ENCODE data around the gene RPL22L1.
"Not testable (repeated sequence)": the region's sequence is repeated elsewhere in the genome, so short reads cannot be mapped to it uniquely, and the experiment has no call there.

The RPL22L1 gene

DNA sequence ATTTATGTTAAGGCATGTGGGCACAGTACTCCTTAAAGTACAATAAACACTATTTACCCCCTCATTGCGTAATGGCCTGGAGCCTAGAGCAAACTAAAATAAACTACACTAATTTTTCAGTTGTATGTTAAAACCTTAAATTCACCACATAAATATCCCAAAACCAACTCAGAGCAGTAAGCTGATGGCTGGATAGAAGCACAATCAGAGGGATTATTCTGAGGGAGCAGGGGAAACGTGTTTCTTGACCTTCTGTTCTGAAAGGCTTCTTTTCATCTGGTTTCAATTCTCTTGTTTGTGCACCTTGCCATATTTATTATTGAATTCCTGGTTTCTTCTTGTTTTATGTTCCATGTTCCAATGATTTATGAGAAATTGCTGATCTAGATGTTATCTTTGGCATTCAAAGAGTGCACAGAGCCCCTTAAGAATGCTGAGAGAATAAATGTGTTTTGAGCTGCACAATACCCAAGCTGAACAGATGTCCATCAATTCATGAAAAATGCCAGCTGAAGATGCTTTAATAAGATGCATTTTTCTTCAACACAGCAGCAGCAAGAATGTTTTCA lies 29.6 kb downstream of the RPL22L1 start:
- Mint-ChIP-seq H3K4me3 (no peak overlapping the region), H3K27ac (ENCODE audit: low read depth) (no peak overlapping the region), H3K4me1 (no peaks in the 10 kb centered on the region), H3K9me3 (no peaks in the 10 kb centered on the region), H3K27me3 (peaks cover 78% of the 10 kb centered on the region), H3K36me3 (ENCODE audit: insufficient read depth) (no peaks in the 10 kb centered on the region)
- ATAC-seq (replicated peaks; ENCODE audit: extremely low read depth, poor library complexity, severe bottlenecking) (no peak), DNase-seq (ENCODE audit: low spot score in 2 of 2) (no peak)

DNA sequence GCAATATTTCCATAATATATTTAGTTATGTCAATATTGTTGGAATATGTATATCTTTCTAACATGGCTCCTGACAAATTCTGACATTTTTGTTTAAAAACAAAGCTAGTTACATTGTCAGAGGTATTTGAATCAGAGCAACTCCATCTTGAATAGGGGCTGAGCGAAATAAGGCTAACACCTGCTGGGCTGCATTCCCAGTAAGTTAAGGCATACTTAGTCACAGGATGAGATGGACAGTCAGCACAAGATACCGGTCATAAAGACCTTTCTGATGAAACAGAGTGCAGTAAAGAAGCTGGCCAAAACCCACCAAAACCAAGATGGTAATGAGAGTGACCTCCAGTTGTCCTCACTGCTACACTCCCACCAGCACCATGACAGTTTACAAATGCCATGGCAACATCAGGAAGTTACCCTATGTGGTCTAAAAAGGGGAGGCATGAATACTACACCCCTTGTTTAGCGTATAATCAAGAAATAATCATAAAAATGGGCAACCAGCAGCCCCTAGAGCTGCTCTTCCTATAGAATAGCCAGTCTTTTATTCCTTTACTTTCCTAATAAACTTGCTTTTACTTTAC lies 30.4 kb downstream of the RPL22L1 start:
- no peak for DNase-seq (ENCODE audit: low spot score in 2 of 2)
- Mint-ChIP-seq H3K27ac (ENCODE audit: low read depth) (no peak overlapping the region), H3K9me3 (no peaks in the 10 kb centered on the region), H3K27me3 (peaks cover 81% of the 10 kb centered on the region), H3K4me3 (no peak overlapping the region), H3K4me1 (no peaks in the 10 kb centered on the region), H3K36me3 (ENCODE audit: insufficient read depth) (no peaks in the 10 kb centered on the region)
- ATAC-seq (replicated peaks; ENCODE audit: extremely low read depth, poor library complexity, severe bottlenecking), result no peak

- ATAC-seq (replicated peaks; ENCODE audit: extremely low read depth, poor library complexity, severe bottlenecking) (no peak), DNase-seq (ENCODE audit: low spot score in 2 of 2) (no peak)
- Mint-ChIP-seq H3K36me3 (ENCODE audit: insufficient read depth) (no peaks in the 10 kb centered on the region), H3K9me3 (no peaks in the 10 kb centered on the region), H3K4me1 (no peaks in the 10 kb centered on the region), H3K4me3 (no peak overlapping the region), H3K27ac (ENCODE audit: low read depth) (no peak overlapping the region), H3K27me3 (peaks cover 80% of the 10 kb centered on the region)
Measured at GRCh38 chr3:170836491-170836890, 33.5 kb downstream of the RPL22L1 start.

DNA sequence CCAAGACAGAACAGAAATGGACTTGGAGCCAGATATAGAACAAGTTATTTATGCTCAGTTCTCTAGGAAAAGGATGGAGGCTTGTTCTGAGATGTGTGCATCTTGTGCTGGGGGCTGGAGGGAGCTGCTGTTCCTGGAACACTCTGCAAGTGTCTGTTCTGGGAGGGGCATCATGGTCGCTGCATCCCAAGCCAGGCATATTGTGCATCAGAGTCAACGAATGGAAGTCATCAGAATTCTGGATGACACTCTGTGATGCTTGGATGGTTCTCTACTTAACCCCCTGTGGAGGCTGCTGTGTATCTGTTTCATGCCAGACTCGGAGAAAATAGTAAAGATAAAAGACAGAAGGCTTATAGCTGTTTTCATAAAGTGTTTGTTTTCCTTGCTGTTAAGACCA lies 34.7 kb downstream of the RPL22L1 start:
- Mint-ChIP-seq H3K4me1 (peaks cover 1% of the 10 kb centered on the region), H3K27me3 (peaks cover 82% of the 10 kb centered on the region), H3K27ac (ENCODE audit: low read depth) (no peak overlapping the region), H3K9me3 (no peaks in the 10 kb centered on the region), H3K36me3 (ENCODE audit: insufficient read depth) (no peaks in the 10 kb centered on the region), H3K4me3 (no peak overlapping the region)
- no peak for DNase-seq (ENCODE audit: low spot score in 2 of 2)
- no peak for ATAC-seq (replicated peaks; ENCODE audit: extremely low read depth, poor library complexity, severe bottlenecking)

- H3K9me3 Mint-ChIP-seq, result no peaks in the 10 kb centered on the region
- DNase-seq (ENCODE audit: low spot score in 2 of 2) (no peak), ATAC-seq (replicated peaks; ENCODE audit: extremely low read depth, poor library complexity, severe bottlenecking) (no peak)
- H3K27me3 Mint-ChIP-seq, result peaks cover 63% of the 10 kb centered on the region
- no peak overlapping the region for H3K27ac Mint-ChIP-seq (ENCODE audit: low read depth)
- no peaks in the 10 kb centered on the region for H3K36me3 Mint-ChIP-seq (ENCODE audit: insufficient read depth)
- H3K4me3 Mint-ChIP-seq, result no peak overlapping the region
- peaks cover 11% of the 10 kb centered on the region for H3K4me1 Mint-ChIP-seq
Measured at GRCh38 chr3:170830580-170830979, 39.4 kb downstream of the RPL22L1 start.

GRCh38 chr3:170829546-170830272 lies 40.3 kb downstream of the RPL22L1 start:
- Mint-ChIP-seq H3K36me3 (ENCODE audit: insufficient read depth) (no peaks in the 10 kb centered on the region), H3K4me1 (peaks cover 11% of the 10 kb centered on the region), H3K27ac (ENCODE audit: low read depth) (no peak overlapping the region), H3K27me3 (peaks cover 54% of the 10 kb centered on the region), H3K4me3 (no peak overlapping the region), H3K9me3 (no peaks in the 10 kb centered on the region)
- no peak for DNase-seq (ENCODE audit: low spot score in 2 of 2)
- ATAC-seq (replicated peaks; ENCODE audit: extremely low read depth, poor library complexity, severe bottlenecking), result no peak

DNA sequence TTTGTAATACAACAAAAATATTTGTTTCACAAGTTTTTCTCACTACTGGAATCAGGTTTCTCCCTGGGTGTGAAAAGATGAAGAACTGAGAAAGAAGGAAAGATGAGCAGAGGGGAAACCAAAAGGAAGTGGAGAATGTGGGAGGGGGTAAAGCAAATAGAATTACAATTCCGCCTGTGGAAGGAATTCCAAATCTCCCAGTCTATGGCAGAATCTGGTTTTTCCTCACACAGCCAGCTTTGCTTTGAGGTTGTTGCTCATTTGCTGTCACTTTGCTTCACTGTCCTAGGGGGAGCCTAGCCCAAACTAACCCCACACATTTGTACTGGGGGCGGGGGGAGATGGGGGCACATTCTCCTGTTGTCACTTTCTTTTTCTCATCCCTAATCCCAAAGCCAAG lies 43.9 kb downstream of the RPL22L1 start:
- H3K27ac Mint-ChIP-seq (ENCODE audit: low read depth), result no peak overlapping the region
- no peaks in the 10 kb centered on the region for H3K36me3 Mint-ChIP-seq (ENCODE audit: insufficient read depth)
- no peak overlapping the region for H3K4me3 Mint-ChIP-seq
- H3K4me1 Mint-ChIP-seq, result peaks cover 11% of the 10 kb centered on the region
- peaks cover 52% of the 10 kb centered on the region for H3K27me3 Mint-ChIP-seq
- H3K9me3 Mint-ChIP-seq, result no peaks in the 10 kb centered on the region
- DNase-seq (ENCODE audit: low spot score in 2 of 2) (no peak), ATAC-seq (replicated peaks; ENCODE audit: extremely low read depth, poor library complexity, severe bottlenecking) (no peak)

GRCh38 chr3:170823562-170823961 lies 46.4 kb downstream of the RPL22L1 start:
- not testable (repeated sequence) for H3K27ac Mint-ChIP-seq (ENCODE audit: low read depth); DNase-seq (ENCODE audit: low spot score in 2 of 2); H3K9me3 Mint-ChIP-seq; H3K36me3 Mint-ChIP-seq (ENCODE audit: insufficient read depth); ATAC-seq (replicated peaks; ENCODE audit: extremely low read depth, poor library complexity, severe bottlenecking); H3K4me1 Mint-ChIP-seq; H3K4me3 Mint-ChIP-seq
- peaks cover 54% of the 10 kb centered on the region for H3K27me3 Mint-ChIP-seq

DNA sequence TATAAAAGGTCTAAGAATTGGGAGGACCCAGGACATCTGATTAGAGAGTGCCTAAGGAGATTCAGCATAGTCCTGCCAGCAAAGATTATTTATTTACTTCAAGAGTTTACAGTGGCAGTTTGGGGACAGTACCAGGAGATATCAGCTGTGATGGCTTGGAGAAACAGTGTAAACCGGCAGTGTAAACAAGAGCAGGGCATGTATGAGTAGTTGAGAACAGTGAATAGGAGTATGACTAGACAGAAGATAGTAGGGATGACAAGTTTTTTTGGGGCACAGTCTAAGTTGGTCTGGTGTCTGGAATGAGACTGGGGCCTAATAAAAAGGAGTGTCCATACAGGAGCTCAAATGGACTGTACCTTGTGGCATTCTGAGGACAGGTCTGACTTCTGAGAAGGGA lies 51.7 kb downstream of the RPL22L1 start:
- not testable (repeated sequence) for H3K4me3 Mint-ChIP-seq; H3K36me3 Mint-ChIP-seq (ENCODE audit: insufficient read depth); ATAC-seq (replicated peaks; ENCODE audit: extremely low read depth, poor library complexity, severe bottlenecking); DNase-seq (ENCODE audit: low spot score in 2 of 2); H3K9me3 Mint-ChIP-seq; H3K27ac Mint-ChIP-seq (ENCODE audit: low read depth); H3K4me1 Mint-ChIP-seq
- peaks cover 54% of the 10 kb centered on the region for H3K27me3 Mint-ChIP-seq

DNA sequence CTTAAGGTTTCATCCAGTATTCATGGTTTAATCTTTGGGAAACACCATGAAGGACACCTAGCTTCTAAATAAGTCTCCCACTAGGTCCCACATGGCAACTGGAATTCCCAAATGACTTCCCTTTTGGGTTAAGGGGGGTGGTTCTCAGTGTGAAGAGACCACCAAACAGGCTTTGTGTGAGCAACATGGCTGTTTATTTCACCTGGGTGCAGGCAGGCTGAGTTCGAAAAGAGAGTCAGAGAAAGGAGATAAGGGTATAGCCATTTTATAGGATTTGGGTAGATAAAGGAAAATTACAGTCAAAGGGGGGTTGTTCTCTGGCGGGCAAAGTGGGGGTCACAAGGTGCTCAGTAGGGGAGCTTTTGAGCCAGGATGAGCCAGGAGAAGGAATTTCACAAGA lies 52.5 kb downstream of the RPL22L1 start:
- H3K9me3 Mint-ChIP-seq; H3K27ac Mint-ChIP-seq (ENCODE audit: low read depth): not testable (repeated sequence)

GRCh38 chr3:170816841-170817240 lies 53.2 kb downstream of the RPL22L1 start:
- no peak for ATAC-seq (replicated peaks; ENCODE audit: extremely low read depth, poor library complexity, severe bottlenecking)

More for the DNA sequence above, 52.5 kb downstream of the RPL22L1 start:
- not testable (repeated sequence) for H3K4me1 Mint-ChIP-seq; H3K4me3 Mint-ChIP-seq; ATAC-seq (replicated peaks; ENCODE audit: extremely low read depth, poor library complexity, severe bottlenecking); H3K36me3 Mint-ChIP-seq (ENCODE audit: insufficient read depth); DNase-seq (ENCODE audit: low spot score in 2 of 2)
- peaks cover 45% of the 10 kb centered on the region for H3K27me3 Mint-ChIP-seq

DNA sequence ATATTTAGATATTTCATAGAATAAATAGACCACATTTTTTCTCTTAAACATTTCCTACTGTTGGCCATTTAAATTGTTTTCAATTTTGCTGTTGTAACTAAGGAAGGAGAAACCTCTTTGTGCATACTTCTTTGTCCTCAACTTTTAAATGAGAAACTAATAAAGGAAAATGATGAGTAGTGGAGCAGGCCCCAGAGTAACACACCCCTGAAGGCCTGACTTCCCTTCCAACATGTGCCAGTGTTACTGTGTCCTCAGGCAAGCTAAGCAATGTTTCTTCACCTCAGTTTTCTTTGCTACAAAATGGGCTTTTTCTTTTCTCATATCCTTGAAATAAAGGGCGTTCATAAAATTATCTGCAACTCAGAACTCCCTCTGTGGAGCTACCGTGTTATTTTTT lies 53.7 kb downstream of the RPL22L1 start:
- peaks cover 34% of the 10 kb centered on the region for H3K27me3 Mint-ChIP-seq
- DNase-seq (ENCODE audit: low spot score in 2 of 2) (no peak), ATAC-seq (replicated peaks; ENCODE audit: extremely low read depth, poor library complexity, severe bottlenecking) (no peak)
- no peak overlapping the region for H3K27ac Mint-ChIP-seq (ENCODE audit: low read depth)
- no peaks in the 10 kb centered on the region for H3K9me3 Mint-ChIP-seq
- H3K4me3 Mint-ChIP-seq, result no peak overlapping the region
- peaks cover 2% of the 10 kb centered on the region for H3K36me3 Mint-ChIP-seq (ENCODE audit: insufficient read depth)
- peaks cover 6% of the 10 kb centered on the region for H3K4me1 Mint-ChIP-seq

More at GRCh38 chr3:170816841-170817240, 53.2 kb downstream of the RPL22L1 start:
- H3K4me3 Mint-ChIP-seq, result no peak overlapping the region
- H3K27me3 Mint-ChIP-seq, result peaks cover 39% of the 10 kb centered on the region
- DNase-seq (ENCODE audit: low spot score in 2 of 2), result no peak
- no peak overlapping the region for H3K27ac Mint-ChIP-seq (ENCODE audit: low read depth)
- no peaks in the 10 kb centered on the region for H3K9me3 Mint-ChIP-seq
- peaks cover 2% of the 10 kb centered on the region for H3K36me3 Mint-ChIP-seq (ENCODE audit: insufficient read depth)
- peaks cover 4% of the 10 kb centered on the region for H3K4me1 Mint-ChIP-seq

- no peak overlapping the region for H3K27ac Mint-ChIP-seq (ENCODE audit: low read depth)
Measured at GRCh38 chr3:170815936-170816335, 54.1 kb downstream of the RPL22L1 start.

More at GRCh38 chr3:170815936-170816335, 54.1 kb downstream of the RPL22L1 start:
- Mint-ChIP-seq H3K4me1 (peaks cover 6% of the 10 kb centered on the region), H3K27me3 (peaks cover 30% of the 10 kb centered on the region), H3K36me3 (ENCODE audit: insufficient read depth) (peaks cover 2% of the 10 kb centered on the region), H3K9me3 (no peaks in the 10 kb centered on the region), H3K4me3 (no peak overlapping the region)
- no peak for ATAC-seq (replicated peaks; ENCODE audit: extremely low read depth, poor library complexity, severe bottlenecking)
- no peak for DNase-seq (ENCODE audit: low spot score in 2 of 2)

Measured in central memory CD8-positive, alpha-beta T cell (primary cell).